Measurements from ENCODE around the gene FARSA.

FARSA gene

GRCh38 chr19:12907166-12907565 is 26.3 kb downstream of the FARSA start:
- Mint-ChIP-seq H3K9me3 (no peaks in the 10 kb centered on the region), H3K4me3 (no peak overlapping the region), H3K4me1 (peaks cover 7% of the 10 kb centered on the region), H3K27ac (no peak overlapping the region), H3K36me3 (ENCODE audit: low read depth) (no peaks in the 10 kb centered on the region), H3K27me3 (ENCODE audit: low read depth) (no peaks in the 10 kb centered on the region)
- no peak for TF ChIP-seq CTCF (IDR thresholded peaks at IDR 0.05; ENCODE audit: unreplicated experiment in 3 of 3)

- H3K27me3 Mint-ChIP-seq (ENCODE audit: low read depth): no peaks in the 10 kb centered on the region
- no peaks in the 10 kb centered on the region for H3K9me3 Mint-ChIP-seq
- peaks cover 2% of the 10 kb centered on the region for H3K36me3 Mint-ChIP-seq (ENCODE audit: low read depth)
- H3K4me1 Mint-ChIP-seq: no peaks in the 10 kb centered on the region
- H3K27ac Mint-ChIP-seq: no peak overlapping the region
- no peak for TF ChIP-seq CTCF (IDR thresholded peaks at IDR 0.05; ENCODE audit: unreplicated experiment in 3 of 3)
- H3K4me3 Mint-ChIP-seq: no peak overlapping the region
Measured at GRCh38 chr19:12899891-12900518, 33.5 kb downstream of the FARSA start.

GRCh38 chr19:12896460-12896859 is 37.1 kb downstream of the FARSA start:
- no peaks in the 10 kb centered on the region for H3K9me3 Mint-ChIP-seq
- H3K4me3 Mint-ChIP-seq: no peak overlapping the region
- TF ChIP-seq CTCF (IDR thresholded peaks at IDR 0.05; ENCODE audit: unreplicated experiment in 3 of 3): no peak
- H3K27me3 Mint-ChIP-seq (ENCODE audit: low read depth): peaks cover 3% of the 10 kb centered on the region
- no peak overlapping the region for H3K27ac Mint-ChIP-seq
- H3K36me3 Mint-ChIP-seq (ENCODE audit: low read depth): peaks cover 8% of the 10 kb centered on the region
- no peaks in the 10 kb centered on the region for H3K4me1 Mint-ChIP-seq

DNA sequence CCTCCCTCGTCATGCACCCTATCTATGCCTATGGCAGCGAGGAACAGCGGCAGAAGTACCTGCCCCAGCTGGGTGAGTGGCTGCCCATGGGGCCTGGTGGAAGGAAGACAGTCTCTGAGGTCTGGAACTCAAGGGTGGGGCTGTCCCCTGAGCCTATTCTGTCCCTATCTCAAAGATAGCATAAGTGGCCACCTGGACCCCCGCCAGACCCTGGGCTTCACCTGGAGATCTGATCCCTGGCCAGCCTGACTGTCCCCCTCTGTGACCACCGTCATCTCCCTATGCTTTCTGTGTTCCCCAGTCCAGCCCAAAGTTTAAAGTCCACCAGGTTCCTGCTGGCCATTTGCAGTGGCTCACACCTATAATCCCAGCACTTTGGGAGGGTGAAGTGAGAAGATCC is 39.9 kb downstream of the FARSA start:
- Mint-ChIP-seq H3K36me3 (ENCODE audit: low read depth) (peaks cover 8% of the 10 kb centered on the region), H3K27me3 (ENCODE audit: low read depth) (peaks cover 12% of the 10 kb centered on the region), H3K9me3 (no peaks in the 10 kb centered on the region), H3K4me1 (peaks cover 10% of the 10 kb centered on the region), H3K27ac (no peak overlapping the region), H3K4me3 (peak overlapping the region; percentile 95 to 96 (median 95))
- TF ChIP-seq CTCF (IDR thresholded peaks at IDR 0.05; ENCODE audit: unreplicated experiment in 3 of 3): no peak

GRCh38 chr19:12891553-12892021 is 41.9 kb downstream of the FARSA start:
- peaks cover 32% of the 10 kb centered on the region for H3K27me3 Mint-ChIP-seq (ENCODE audit: low read depth)
- peak overlapping the region; percentile 95 to 96 (median 95) for H3K4me3 Mint-ChIP-seq
- no peaks in the 10 kb centered on the region for H3K9me3 Mint-ChIP-seq
- H3K4me1 Mint-ChIP-seq: peaks cover 11% of the 10 kb centered on the region
- no peak for TF ChIP-seq CTCF (IDR thresholded peaks at IDR 0.05; ENCODE audit: unreplicated experiment in 3 of 3)
- H3K27ac Mint-ChIP-seq: no peak overlapping the region
- H3K36me3 Mint-ChIP-seq (ENCODE audit: low read depth): peaks cover 8% of the 10 kb centered on the region

All from nephron (organoid).